Lung (tissue), 12 donors: ENCODE results near the gene CERCAM. TPM values are rescaled to one million over a fixed set of nuclear protein-coding genes. Genes with fewer than 3 reads are reported as not detected.

Source experiments
- ATAC-seq: fragments of 200-7000 bp; cut with Tn5 transposase; one replicate; pipeline ENCODE4 v1.9.1; 2020; ENCODE audit warnings: moderate number of reproducible peaks; ENCODE audit not compliant: insufficient read depth, low FRiP score
- DNase-seq, 3 donors: peaks; one replicate each; pipeline ENCODE4 v3.0.0-alpha.2; 2013 to 2017
- H3K27ac ChIP-seq, 2 donors: one replicate each; pipeline ENCODE4 v1.5.1; 2013; ENCODE audit warnings: mild to moderate bottlenecking in 2 of 2, moderate library complexity in 2 of 2, control low read depth in 1 of 2, inconsistent platforms in 1 of 2, low read depth in 1 of 2, low read length in 1 of 2
- H3K27me3 ChIP-seq, 3 donors: one replicate each; pipeline ENCODE4 v1.5.1; 2013; ENCODE audit warnings: low read length in 2 of 3; ENCODE audit not compliant: control insufficient read depth in 3 of 3, insufficient read depth in 3 of 3
- H3K36me3 ChIP-seq, 4 donors: one replicate each; pipeline ENCODE4 v1.5.1; 2013; ENCODE audit warnings: low read length in 4 of 4, mild to moderate bottlenecking in 1 of 4, moderate library complexity in 1 of 4; ENCODE audit not compliant: control insufficient read depth in 4 of 4, insufficient read depth in 4 of 4
- H3K4me1 ChIP-seq, 5 donors: one replicate each; pipeline ENCODE4 v1.5.1; 2013; ENCODE audit warnings: low read length in 5 of 5, mild to moderate bottlenecking in 2 of 5, moderate library complexity in 1 of 5; ENCODE audit not compliant: control insufficient read depth in 5 of 5, insufficient read depth in 5 of 5
- H3K4me3 ChIP-seq: one replicate; pipeline ENCODE4 v1.5.1; 2013; ENCODE audit warnings: mild to moderate bottlenecking, control low read depth, moderate library complexity
- H3K9ac ChIP-seq, 2 donors: one replicate each; pipeline ENCODE4 v1.5.1; 2013; ENCODE audit warnings: low read length in 2 of 2, control low read depth in 1 of 2; ENCODE audit not compliant: insufficient read depth in 1 of 2
- H3K9me3 ChIP-seq, 4 donors: one replicate each; pipeline ENCODE4 v1.5.1; 2013; ENCODE audit warnings: low read length in 3 of 4, mild to moderate bottlenecking in 1 of 4, moderate library complexity in 1 of 4; ENCODE audit not compliant: control insufficient read depth in 4 of 4, insufficient read depth in 3 of 4
- CTCF ChIP-seq: IDR thresholded peaks from 2 replicates; pipeline ENCODE4 v1.5.1; 2012; ENCODE audit warnings: mild to moderate bottlenecking; ENCODE audit errors: control extremely low read depth, extremely low read depth
- WGBS, 2 donors: extraction: QIAGEN DNeasy Blood & Tissue Kit; methylation state at CpG; one replicate each; pipeline ENCODE4 v1.1.7; 2013; 5-methylcytosine and 5-hydroxymethylcytosine counted together
- polyA plus RNA-seq, 2 donors: library from polyadenylated mRNA; stranded (reverse); fragments of 200-250 nt; gene quantifications; one replicate each; pipeline ENCODE4 v1.2.1, GENCODE V29; 2013
- total RNA-seq, 2 donors: library from RNA; depleted of rRNA in 1 of 2; stranded (reverse); fragments of >200 nt in 1 of 2; gene quantifications; one replicate each; pipeline ENCODE4 v1.2.1, GENCODE V29; 2014 to 2021
- donor health status: control.
- donor health status: control.
- donor health status: Bipolar disorder and iron deficiency.
- donor health status: healthy.
- donor health status: DM: yes; HTN: yes; CAD: no.

Gene CERCAM
- total and polyA plus RNA-seq, 4 donors, result 6.0 to 27.5 (median 14.3) TPM

- no peak overlapping the region for H3K9ac ChIP-seq
- H3K4me1 ChIP-seq, result peaks cover 0 to 23% (median 12%) of the 10 kb centered on the region in 5 donors
- no peak for TF ChIP-seq CTCF
- no peak overlapping the region for H3K4me3 ChIP-seq
- peaks cover 0 to 3% (median 2%) of the 10 kb centered on the region in 3 donors for H3K27me3 ChIP-seq
- no peak overlapping the region for H3K27ac ChIP-seq
- no peaks in the 10 kb centered on the region for H3K9me3 ChIP-seq
- no peak for ATAC-seq
- DNase-seq, result no peak
- peaks cover 15 to 67% (median 18%) of the 10 kb centered on the region in 4 donors for H3K36me3 ChIP-seq
- WGBS, 2 donors, result 88 to 91% methylated on average over 18 of the region's 18 CpGs
These were observed 34.9 kb upstream of the CERCAM start for GRCh38 chr9:128385496-128386460.

GRCh38 chr9:128388150-128388549 is 32.5 kb upstream of the CERCAM start:
- WGBS, 2 donors, result 93 to 95% methylated on average over 10 of the region's 10 CpGs
- H3K27ac ChIP-seq, result no peak overlapping the region
- TF ChIP-seq CTCF, result no peak
- no peaks in the 10 kb centered on the region for H3K9me3 ChIP-seq
- H3K4me1 ChIP-seq, result peaks cover 0 to 10% (median 6%) of the 10 kb centered on the region in 5 donors
- no peak overlapping the region for H3K9ac ChIP-seq
- no peak for ATAC-seq
- H3K4me3 ChIP-seq, result no peak overlapping the region
- H3K27me3 ChIP-seq, result peaks cover 0 to 23% (median 16%) of the 10 kb centered on the region in 3 donors
- DNase-seq, result no peak
- H3K36me3 ChIP-seq, result peaks cover 16 to 64% (median 20%) of the 10 kb centered on the region in 4 donors

- DNase-seq (peak in 2 of 3 donors; percentile 42 to 50), ATAC-seq (no peak)
- Histone ChIP-seq H3K27me3 (peaks cover 0 to 37% (median 26%) of the 10 kb centered on the region in 3 donors), H3K4me3 (no peak overlapping the region), H3K9me3 (no peaks in the 10 kb centered on the region), H3K27ac (peak overlapping the region in 1 of 2 donors; percentile 26), H3K36me3 (peaks cover 16 to 63% (median 20%) of the 10 kb centered on the region in 4 donors), H3K4me1 (peaks cover 0 to 8% (median 3%) of the 10 kb centered on the region in 5 donors), H3K9ac (no peak overlapping the region)
- WGBS, 2 donors, result 77 to 86% methylated on average over 13 of the region's 13 CpGs
- TF ChIP-seq CTCF, result no peak
These were observed 31.1 kb upstream of the CERCAM start for GRCh38 chr9:128389395-128390149.
